NCI-H128 (cell line): Measurements from ENCODE around the gene PGLYRP3.
"Not testable (repeated sequence)": the region's sequence is repeated elsewhere in the genome, so short reads cannot be mapped to it uniquely, and the experiment has no call there.

Experiments
- DNase-seq: peaks from one replicate; lab custom pipeline; 2025; ENCODE audit not compliant: unreplicated experiment; lab: John Stamatoyannopoulos, UW

PGLYRP3 gene

DNA sequence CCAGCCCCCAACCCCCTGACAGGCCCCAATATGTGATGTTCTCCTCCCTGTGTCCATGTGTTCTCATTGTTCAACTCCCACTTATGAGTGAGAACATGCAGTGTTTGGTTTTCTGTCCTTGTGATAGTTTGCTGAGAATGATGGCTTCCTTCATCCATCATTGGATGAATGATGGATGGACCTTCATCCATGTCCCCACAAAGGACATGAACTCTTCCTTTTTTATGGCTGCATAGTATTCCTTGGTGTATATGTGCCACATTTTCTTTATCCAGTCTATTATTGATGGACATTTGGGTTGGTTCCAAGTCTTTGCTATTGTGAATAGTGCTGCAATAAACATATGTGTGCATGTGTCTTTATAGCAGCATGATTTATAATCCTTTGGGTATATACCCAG, 1.6 kb upstream of the PGLYRP3 start:
- DNase-seq = not testable (repeated sequence)

DNA sequence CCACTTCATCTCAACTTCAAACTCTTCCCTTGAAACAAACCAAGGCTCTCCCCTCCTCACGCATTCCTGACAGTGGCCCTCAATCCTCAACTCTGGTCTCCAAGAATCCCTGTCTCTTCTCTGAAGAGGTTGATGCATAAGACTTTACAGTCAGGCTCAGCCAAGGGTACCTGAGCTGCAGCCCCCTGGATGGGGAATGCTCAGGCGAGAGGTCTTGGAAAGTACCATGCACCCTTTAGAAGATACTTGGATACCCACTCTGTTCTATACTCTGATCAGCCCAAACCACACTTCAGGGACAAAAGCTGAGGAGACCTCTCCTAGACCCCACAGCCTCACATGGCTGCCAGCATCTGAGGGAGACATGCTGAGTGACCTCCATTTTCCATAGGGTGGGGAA, 536 bp upstream of the PGLYRP3 start:
- no peak for DNase-seq

DNA sequence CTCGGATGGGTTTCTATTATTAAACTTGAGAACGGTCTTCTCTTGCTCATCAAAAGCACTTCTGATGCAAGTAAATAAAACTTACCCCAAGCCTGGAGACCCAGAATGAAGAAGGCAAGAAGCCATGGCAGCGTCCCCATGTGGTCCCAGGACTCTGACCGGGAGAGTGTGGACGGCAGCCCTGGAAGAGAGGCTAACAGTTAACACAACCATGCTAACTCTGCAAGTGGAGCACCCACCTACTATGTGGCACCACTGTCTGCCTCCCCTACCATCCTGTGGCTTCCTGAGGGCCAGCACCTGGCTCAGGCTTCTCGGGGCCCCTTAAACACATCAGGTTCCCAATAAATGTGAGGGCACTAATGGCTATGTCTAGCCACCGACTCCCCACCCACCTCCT, 2.2 kb downstream of the PGLYRP3 start:
- DNase-seq = no peak

DNA sequence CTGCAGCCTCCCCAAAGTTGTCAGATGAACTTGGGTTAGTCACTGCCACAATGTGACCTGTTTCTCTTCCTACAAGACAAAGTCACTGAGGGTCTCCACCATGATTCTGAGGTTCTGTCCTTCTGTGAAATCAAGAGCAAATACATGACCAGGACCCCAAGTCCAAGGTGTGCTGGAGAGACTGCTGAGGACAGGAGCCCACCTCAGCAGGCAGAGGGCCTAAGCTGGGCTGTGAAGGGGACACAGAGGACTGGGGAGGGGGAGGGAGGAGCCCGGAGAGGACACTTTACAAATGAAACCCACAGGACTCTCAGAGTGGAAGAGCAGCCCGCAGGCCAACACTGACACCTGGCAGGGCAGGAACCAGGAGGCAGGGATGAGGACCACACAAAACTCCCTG, 3.3 kb downstream of the PGLYRP3 start:
- DNase-seq = no peak

DNA sequence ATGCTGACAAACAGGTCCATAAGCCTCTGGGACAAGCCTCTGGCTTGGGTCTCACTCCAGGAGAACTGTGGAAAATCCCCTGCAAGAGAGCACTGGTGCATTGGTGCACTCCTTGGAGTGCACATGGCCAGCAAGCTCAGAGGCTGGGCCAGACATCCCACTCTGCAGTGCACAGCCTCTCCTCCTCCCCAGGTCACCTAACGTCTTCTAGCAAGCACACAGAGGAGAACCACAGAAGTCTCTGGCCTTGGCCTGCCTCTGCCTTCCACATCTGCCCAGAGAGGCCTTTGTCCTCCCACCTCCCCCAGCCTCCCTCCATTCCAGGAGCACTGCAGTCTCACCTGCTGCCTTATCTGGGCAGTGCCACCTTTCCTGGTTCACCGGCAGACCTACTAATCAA, 4.2 kb downstream of the PGLYRP3 start:
- DNase-seq = no peak

DNA sequence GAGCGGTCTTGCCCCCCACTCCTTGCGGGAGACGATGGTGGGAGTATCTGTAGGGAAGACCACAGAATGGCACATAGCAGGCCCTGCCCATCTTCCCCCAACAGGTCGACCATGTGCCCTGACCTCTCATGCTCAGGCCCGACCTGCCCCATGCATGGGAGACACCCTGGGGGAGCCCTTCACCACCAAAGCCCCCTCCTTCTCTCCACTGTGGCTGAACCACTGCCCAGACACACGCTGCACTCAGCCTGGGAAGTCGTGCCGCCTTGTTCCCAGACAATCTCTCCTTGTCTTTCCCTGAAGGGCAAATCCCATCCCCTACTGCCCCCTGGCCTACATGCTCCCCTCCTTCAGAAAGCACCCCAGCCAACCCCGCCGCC, 5.5 kb downstream of the PGLYRP3 start:
- no peak for DNase-seq

DNA sequence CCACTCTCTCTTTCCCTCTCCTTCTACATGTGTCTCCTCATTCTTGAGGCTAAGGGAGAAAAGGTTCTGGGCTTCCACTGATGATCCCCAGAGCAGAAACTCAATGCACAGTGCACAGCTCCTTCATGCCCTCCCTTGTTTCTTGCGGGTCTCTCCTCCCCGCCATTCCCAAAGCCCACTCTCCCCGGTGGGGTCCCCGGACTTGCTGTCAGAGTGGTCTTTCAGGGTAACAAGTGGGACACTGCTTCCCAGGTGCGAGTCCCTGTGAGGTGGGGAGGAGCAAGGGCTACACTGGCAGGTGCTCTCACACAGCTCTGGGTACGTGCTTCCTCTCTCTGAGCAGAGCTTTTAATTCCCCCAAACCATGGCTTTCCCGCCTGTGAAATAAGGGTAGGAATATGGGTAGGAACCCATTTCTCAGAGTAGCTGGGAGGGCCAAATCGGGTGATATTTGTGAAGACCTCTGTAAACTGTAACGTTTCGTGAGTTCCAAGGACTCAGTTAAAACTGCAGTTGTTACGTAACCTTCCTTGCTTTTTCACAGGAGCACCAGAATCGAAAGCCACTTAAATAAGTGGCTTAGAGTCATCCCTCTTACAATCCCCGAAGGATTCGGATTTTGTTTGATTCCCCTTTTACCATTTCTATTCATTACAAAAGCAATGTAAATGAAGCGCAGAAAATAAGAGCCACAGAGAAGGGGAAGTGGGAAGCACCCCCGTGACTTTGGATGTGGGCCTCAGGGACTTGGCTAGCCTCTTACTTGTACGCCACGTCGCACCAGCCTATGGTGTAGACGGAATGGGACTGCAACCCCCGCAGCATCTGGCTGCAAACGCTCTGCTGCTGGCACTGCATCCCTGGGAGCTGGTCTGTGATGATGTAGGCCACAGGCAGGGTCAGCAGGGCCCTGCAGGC, 6.2 kb downstream of the PGLYRP3 start:
- no peak for DNase-seq

DNA sequence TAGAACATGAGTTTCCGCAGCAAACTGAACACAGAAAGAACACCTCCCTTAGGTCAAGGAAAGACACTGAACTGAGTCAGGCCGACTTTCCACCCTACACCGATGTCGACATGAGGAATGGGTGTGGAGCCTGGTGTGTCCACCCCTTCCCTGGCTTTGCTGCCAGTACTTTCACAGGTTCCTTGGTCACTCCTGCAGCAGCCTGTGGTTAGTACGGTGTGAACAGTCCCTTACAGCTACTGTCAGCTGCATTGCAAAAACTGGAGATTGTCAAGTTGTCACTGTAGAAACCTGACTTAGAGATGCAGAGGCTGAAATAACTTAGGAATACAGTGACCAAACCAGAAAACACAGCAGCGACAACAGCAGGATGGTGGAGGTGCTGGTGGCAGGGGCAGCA, 7.1 kb downstream of the PGLYRP3 start:
- no peak for DNase-seq

DNA sequence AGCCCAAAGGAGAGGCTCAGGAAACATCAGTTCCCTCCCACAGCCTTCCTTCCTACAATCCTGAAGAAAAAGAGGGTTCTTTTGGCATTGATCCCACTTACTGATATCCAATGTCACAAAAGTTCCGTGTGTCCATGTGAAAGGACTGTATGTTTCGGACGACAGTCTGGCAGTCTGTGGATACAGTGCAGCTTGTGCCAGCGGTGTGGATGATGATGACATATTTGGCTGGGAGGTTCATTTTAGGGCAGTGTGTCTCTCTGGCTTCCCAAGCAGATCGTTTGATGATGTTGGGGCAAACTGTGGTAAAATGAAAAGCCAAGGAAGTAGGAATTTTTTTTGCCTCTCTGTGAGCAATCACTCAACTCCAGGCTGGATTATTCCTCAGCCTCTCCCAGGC, 10.4 kb downstream of the PGLYRP3 start:
- no peak for DNase-seq

DNA sequence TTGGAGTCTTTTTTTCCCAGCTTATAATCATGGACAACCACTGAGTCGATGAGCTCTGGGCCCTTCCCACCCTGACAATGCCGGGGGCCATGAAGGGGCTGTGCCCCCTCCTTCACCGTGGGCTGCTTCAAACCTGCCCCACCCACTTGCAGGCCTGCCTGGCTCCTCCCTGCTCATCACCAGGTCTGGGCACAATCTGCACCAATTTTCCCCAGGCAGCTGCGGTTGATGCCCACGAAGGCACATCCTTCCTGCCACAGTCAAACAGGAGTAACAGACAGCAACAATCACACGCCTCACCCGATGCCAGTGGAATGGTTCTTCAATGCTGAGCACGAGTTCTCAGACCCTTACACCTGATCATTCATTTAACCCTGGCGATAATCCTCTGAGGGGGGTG, 18.9 kb downstream of the PGLYRP3 start:
- no peak for DNase-seq

DNA sequence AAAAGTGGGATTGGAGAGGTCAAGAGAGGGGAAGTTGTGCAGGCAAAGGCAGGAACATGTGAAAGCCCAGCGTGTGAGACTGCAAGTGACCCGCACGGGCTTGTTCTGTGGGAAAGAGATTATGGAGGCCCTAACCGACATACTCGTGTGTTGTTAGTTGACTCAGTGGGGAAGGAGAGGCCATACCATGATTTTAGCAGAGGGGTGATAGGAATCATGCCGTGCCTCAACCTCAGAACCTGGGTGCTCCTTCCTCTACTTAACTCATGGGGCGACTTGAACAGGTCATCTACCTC, 19.3 kb downstream of the PGLYRP3 start:
- no peak for DNase-seq

DNA sequence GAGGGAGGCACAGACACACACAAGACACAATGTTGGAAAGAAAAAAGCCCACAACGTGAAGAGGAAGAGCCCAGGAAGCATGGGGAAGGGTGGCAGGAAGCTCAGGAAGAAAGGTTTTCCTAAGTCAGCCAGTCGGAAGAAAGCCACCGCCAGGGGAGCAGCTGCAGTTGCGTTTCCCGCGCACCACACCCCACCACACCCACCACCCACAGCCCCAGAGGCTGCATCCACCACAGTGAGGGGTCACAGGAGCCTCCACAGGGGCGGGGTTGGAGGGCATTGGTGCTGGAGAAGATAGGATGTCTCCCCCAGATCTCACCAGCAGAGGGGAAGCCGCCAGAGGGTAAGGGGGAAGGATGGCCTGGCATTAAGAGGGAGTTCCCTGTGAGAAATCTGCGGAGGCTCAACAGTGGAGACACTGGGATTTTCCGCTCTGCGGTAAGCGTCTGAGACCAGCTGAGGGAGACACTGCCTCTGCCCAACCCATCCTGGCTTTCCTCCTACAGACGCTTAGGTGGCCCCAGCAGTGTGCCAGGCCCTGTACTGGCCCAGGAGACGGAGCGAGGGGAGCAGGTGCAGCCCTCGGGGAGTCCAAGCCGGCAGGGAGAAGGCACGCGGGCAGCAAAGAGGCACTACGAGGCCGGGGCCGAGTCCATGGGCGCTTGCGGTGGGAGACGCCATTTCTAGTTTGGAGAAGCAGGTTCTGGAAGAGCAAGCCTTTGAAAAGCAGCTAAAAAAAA, 19.8 kb downstream of the PGLYRP3 start:
- DNase-seq = no peak

DNA sequence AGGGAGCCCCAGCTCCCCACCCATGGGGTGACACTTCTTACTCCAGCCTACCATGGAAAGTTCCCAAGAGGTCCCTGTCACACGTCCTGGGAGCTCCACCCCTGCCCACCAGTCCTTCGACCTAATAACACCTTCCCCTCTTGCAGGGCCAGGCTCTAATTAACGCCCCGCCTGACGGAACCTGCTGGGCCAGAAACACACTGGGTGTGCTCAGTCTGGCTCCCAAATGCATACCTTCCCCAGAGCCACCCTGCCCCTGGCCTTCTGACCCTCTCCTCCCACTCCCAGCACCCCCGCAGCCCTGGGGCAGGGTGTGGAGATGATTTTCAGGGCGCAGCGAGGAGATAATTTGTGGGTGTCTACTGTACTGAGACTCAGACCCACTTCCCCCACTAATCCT, 20.6 kb downstream of the PGLYRP3 start:
- no peak for DNase-seq

DNA sequence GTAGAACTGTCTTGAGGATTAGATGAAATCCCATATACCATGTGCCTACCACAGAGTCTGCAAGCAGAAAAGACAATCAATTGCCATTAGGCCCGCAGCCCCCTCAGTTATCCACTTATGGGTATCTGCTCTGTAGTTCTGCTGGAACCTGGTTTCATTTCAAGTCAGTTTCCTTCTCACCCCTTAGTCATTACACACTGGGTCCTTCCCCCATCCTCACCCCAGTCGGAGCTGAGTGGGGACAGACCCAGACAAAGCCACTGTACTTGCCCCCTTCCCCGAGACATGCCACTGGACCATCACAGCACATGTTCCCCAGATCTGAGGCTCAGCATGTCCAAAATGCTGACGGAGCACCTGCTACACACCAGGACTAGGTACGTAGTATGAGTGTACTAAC, 21.2 kb downstream of the PGLYRP3 start:
- no peak for DNase-seq

DNA sequence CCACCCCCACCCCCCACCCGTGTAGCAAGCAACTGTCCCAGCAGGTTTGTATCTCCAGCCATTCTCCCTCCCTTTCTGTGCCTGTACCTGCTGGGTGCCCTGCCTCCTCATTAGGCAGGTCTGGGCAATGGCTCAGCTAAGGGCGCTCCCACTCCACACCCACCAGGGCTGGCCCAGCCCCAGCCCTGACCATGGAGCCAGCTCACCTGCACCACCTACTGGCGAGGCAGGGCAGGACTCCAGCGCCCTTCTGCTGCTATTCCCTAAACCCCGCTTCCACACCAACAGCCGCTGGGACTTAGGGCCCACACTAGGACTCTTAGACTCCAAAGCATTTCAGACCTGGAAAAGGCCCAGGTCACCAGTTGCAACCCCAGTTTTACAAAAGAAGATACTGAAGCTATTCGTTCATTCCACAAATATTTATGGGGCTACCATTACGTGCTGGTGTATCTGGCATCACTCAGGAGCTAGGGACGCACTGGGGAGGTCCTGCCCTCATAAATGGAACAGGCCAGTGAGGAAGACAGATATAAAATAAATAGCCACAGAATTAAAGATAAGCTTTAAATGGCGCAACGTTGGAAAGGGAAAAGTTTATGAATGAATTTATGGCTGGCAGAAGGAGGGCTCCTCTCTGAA, 24.0 kb downstream of the PGLYRP3 start:
- no peak for DNase-seq

DNA sequence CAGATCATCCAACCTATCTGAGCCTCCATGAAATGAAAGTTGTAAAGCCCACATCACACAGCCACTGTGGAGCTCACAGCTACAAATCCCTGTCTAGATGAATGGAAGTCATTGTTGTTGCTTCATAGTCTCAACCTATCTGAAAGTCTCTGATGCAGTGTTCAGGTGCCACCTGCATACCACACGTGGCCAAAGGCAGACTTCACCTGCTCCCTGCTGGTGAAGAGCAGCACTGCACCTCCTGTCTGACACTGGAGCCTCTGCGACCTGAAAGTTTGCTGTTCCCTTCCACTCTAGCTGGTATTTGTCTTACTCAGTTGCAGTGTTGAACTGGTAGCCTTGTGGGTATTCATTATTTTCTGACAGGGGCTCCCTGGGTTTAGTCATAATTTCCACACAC, 34.9 kb downstream of the PGLYRP3 start:
- DNase-seq = no peak

DNA sequence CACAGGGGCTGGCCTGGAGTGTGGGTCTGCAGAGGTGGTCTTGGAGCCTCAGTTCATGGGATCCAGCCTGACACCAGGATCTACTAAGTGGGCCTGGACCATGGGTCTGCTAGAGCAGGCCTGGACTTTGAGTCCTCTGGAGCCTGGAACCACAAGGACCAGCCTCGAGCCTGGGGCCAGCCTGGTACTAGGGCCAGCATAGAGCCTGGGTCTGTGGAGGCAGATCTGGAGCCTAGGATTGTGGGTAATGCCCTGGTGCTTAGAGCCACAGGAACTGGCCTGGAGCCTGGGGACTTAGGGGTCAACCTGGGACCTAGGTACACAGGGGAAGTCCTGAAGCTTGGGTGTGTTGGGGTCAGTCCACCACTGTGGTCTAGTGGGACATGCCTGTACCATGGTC, 40.6 kb downstream of the PGLYRP3 start:
- no peak for DNase-seq

DNA sequence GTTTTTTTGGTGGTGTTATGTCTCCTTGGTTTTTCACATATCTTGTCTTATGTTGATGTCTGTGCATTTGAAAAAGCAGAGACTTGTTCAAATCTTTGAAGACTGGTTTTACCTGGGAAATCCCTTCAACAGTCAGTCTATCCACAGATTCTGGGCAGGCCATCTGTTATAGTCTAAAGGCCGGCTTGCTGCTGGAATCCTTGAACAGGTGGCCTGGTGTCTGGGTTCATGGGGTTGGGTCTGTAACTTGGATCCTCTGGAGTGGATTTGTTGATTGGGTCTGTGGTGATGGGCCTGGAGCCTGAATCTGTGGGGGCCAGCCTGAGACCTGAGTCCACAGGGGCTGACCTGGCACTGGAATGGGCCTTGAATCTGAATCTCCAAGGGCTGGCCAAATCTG, 41.0 kb downstream of the PGLYRP3 start:
- DNase-seq = no peak

DNA sequence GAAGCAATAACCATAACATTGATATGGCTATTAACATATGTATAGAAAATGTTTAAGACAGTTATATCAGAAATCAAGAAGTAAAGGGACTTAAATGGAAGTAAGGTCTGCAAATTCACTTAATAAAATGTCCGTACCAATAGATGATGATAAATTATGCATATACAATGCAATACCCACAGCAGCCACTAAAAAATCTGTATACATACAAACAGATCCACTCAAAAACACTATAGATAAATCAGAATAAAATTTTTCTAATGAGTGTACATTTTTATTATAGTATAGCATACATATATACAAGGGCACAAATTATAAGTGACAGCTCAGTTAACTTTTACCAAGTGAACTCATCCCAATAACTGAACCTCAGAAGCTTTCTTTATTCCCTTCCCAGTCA, 47.3 kb downstream of the PGLYRP3 start:
- DNase-seq = no peak

DNA sequence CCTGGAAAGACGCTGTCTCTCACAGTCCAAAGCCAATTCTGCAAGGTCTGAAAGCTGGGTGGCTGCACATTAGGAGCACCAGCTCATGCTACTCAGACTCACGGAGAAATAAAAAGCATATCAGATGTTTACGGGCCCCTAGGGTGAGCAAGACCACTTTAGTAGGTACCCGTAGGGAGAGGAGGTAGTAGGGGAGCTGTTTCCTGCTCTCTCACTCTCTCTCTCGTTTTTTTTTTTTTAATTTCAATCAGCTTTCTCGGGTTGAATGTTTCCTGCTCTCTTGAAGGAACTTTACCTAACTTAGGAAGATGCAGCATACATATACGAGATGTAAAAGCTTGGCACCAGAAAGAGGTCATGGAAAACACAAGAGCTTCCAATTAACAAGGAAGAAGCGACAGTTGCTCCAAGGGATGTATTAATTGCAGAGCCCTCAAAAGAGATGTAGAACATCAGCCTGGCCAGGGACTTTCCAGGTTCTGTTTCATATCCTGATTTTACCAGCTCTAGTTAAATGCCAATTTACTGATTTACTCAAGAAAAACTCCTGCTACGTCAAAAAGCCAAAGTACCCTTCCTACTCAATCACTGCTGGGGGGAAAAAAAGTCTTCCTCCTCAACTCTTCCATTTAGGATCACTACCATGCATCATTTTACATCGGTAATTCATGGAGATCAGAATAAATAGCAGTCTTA, 50.1 kb downstream of the PGLYRP3 start:
- no peak for DNase-seq

DNA sequence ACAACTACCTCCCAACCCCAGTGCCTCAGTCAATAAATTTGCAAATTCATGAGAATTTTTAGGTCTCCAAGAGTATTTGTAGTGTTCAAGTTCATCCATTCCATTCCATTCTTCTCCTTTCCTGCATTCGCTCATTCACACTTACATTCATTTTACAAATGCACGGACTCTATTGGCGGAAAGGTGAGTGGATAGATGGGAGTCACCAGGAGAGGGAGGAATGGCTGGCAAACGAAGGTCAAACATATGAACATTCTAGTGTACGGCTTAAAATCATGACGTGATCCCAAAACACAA, 50.7 kb downstream of the PGLYRP3 start:
- no peak for DNase-seq
